CD4-positive, alpha-beta T cell (primary cell): ENCODE data around the gene MBD1. TPM values are rescaled to one million over a fixed set of nuclear protein-coding genes. Genes with fewer than 3 reads are reported as not detected.

Source experiments
- ATAC-seq: fragments of 200-7000 bp; cut with Tn5 transposase; one replicate; pipeline ENCODE4 v1.10.0; 2022; ENCODE audit warnings: mild to moderate bottlenecking; ENCODE audit not compliant: poor library complexity
- CTCF ChIA-PET: fragments of 350-600 bp; sonication (Branson Sonifier 250); formaldehyde crosslinking; loops from one replicate; lab custom pipeline; 2021; ENCODE audit warnings: antibody characterized with exemption, inconsistent platforms; lab: Charles Lee
- POLR2A ChIA-PET: fragments of 350-600 bp; sonication (Branson Sonifier 250); formaldehyde crosslinking; loops from one replicate; lab custom pipeline; 2021; ENCODE audit warnings: antibody characterized with exemption, inconsistent platforms; lab: Charles Lee
- DNase-seq, 14 experiments: peaks; one replicate each; pipeline ENCODE4 v3.0.0-alpha.2; 2013 to 2020; ENCODE audit warnings: mixed read lengths in 2 of 14
- H3K27ac ChIP-seq, 2 donors: one replicate each; pipeline versions ENCODE4 v1.5.1 to v1.7.0; 2013; ENCODE audit warnings: low read length in 2 of 2, low read depth in 1 of 2, mild to moderate bottlenecking in 1 of 2
- H3K27me3 ChIP-seq, 2 experiments: 1 replicate in 1 of 2; 2 replicates in 1 of 2; pipeline versions ENCODE4 v1.6.1 to v1.7.0; 2013; ENCODE audit warnings: low read length in 2 of 2, control low read depth in 1 of 2, mild to moderate bottlenecking in 1 of 2, moderate library complexity in 1 of 2; ENCODE audit not compliant: insufficient read depth in 2 of 2, control insufficient read depth in 1 of 2
- H3K36me3 ChIP-seq: one replicate; pipeline ENCODE4 v1.6.1; 2013; ENCODE audit warnings: low read length, control low read depth; ENCODE audit not compliant: insufficient read depth
- H3K4me1 ChIP-seq: one replicate; pipeline ENCODE4 v1.6.1; 2013; ENCODE audit warnings: low read length, control low read depth; ENCODE audit not compliant: insufficient read depth
- H3K4me3 ChIP-seq: one replicate; pipeline ENCODE4 v1.5.1; 2013; ENCODE audit warnings: mild to moderate bottlenecking, low read length, moderate library complexity
- H3K9me3 ChIP-seq, 2 experiments: 1 replicate in 1 of 2; 2 replicates in 1 of 2; pipeline versions ENCODE4 v1.6.1 to v1.7.0; 2013; ENCODE audit warnings: low read length in 2 of 2, mild to moderate bottlenecking in 2 of 2, control low read depth in 1 of 2, moderate library complexity in 1 of 2; ENCODE audit not compliant: control insufficient read depth in 1 of 2, insufficient read depth in 1 of 2
- H3K27ac Mint-ChIP-seq: one replicate; pipeline ENCODE4 v1.8.0; 2020; ENCODE audit warnings: mixed read lengths
- H3K27me3 Mint-ChIP-seq: one replicate; pipeline ENCODE4 v1.8.0; 2021; ENCODE audit warnings: mixed read lengths
- H3K36me3 Mint-ChIP-seq: one replicate; pipeline ENCODE4 v1.8.0; 2021; ENCODE audit warnings: low read depth, mixed read lengths
- H3K4me1 Mint-ChIP-seq: one replicate; pipeline ENCODE4 v1.8.0; 2021; ENCODE audit warnings: low read depth, mixed read lengths
- H3K4me3 Mint-ChIP-seq: one replicate; pipeline ENCODE4 v1.8.0; 2020; ENCODE audit warnings: mild to moderate bottlenecking, mixed read lengths
- H3K9me3 Mint-ChIP-seq: one replicate; pipeline ENCODE4 v1.8.0; 2020; ENCODE audit warnings: mixed read lengths
- CTCF ChIP-seq: fragments of 200-600 bp; IDR thresholded peaks from one replicate; pipeline ENCODE4 v1.8.0; 2022; ENCODE audit warnings: antibody characterized with exemption, mild to moderate bottlenecking
- intact Hi-C, 2 experiments: fragments of 100-400 bp; cut with DNase I in 1 of 2; cut with micrococcal nuclease in 1 of 2; formaldehyde crosslinking; loops; one replicate each; pipeline versions ENCODE4 v1.15.1 to v1.9.0; 2023 to 2025; cut with DNase I, micrococcal nuclease
- total RNA-seq, 174 experiments: library from RNA in 2 of 174; stranded (reverse) in 2 of 174; gene quantifications; one replicate each; pipeline ENCODE4 v1.2.3 and lab custom pipeline; 2021 to 2026

MBD1 gene
- total RNA-seq, 2 experiments from 2014 or later: 103 to 107 TPM

- POLR2A ChIA-PET: no interaction called here
- Histone ChIP-seq H3K4me1 (peaks cover 8% of the 10 kb centered on the region), H3K4me3 (no peak overlapping the region), H3K27me3 (no peaks in the 10 kb centered on the region), H3K27ac (no peak overlapping the region), H3K36me3 (peaks cover 83% of the 10 kb centered on the region), H3K9me3 (no peaks in the 10 kb centered on the region)
- intact Hi-C loops: no loop called here
- Mint-ChIP-seq H3K36me3 (peaks cover 81% of the 10 kb centered on the region), H3K4me1 (peaks cover 10% of the 10 kb centered on the region), H3K4me3 (no peak overlapping the region), H3K27me3 (no peaks in the 10 kb centered on the region), H3K9me3 (no peaks in the 10 kb centered on the region), H3K27ac (no peak overlapping the region)
- TF ChIP-seq CTCF: no peak
- ATAC-seq (no peak), DNase-seq (no peak)
- CTCF ChIA-PET: no interaction called here
Observed at GRCh38 chr18:50272568-50272967, 8.8 kb downstream of the MBD1 start.

GRCh38 chr18:50268022-50268747 lies 13.1 kb downstream of the MBD1 start:
- CTCF ChIA-PET: interaction anchor here (0.8 to 2.4 kb wide), 4 partner anchors 10 to 106 kb away, joined by 3 to 6 read pairs (median 4); partner anchors contain the start of genes MBD1 and SKA1
- H3K36me3 Mint-ChIP-seq: peaks cover 40% of the 10 kb centered on the region

GRCh38 chr18:50266248-50266704 lies 15.0 kb downstream of the MBD1 start, which contains the start of gene CFAP53:
Gene CFAP53, minus strand, starts transcription at chr18:50266495. Its CDS starts 91 bp downstream, at chr18:50266404.
- Histone ChIP-seq H3K4me1 (peaks cover 25% of the 10 kb centered on the region), H3K9me3 (no peaks in the 10 kb centered on the region), H3K27me3 (no peaks in the 10 kb centered on the region), H3K36me3 (peaks cover 23% of the 10 kb centered on the region), H3K27ac (peak within 1 kb of the TSS; percentile 13 to 64), H3K4me3 (peak within 1 kb of the TSS; percentile 66)
- Mint-ChIP-seq H3K9me3 (no peaks in the 10 kb centered on the region), H3K4me1 (peaks cover 30% of the 10 kb centered on the region), H3K27me3 (no peaks in the 10 kb centered on the region), H3K36me3 (peaks cover 21% of the 10 kb centered on the region), H3K27ac (peak within 1 kb of the TSS; percentile 45), H3K4me3 (peak within 1 kb of the TSS; percentile 93)
- ChIA-PET POLR2A (interaction anchor here (1.3 to 4.4 kb wide), 4 partner anchors 15 to 779 kb away, joined by 3 to 42 read pairs (median 5); partner anchors contain the start of genes C18orf32 and MBD1), CTCF (no interaction called here)
- DNase-seq (peak in 13 of 14 experiments; percentile 54 to 92 (median 80)), ATAC-seq (peak; percentile 77)
- intact Hi-C loops: loop anchor here (1.0 to 5.0 kb wide), 7 partner anchors 15 to 1589 kb away; partner anchors contain the start of genes MBD1 (in 2 of the 2), C18orf32 (in 1 of the 2) and SKA1 (in 1 of the 2)
- TF ChIP-seq CTCF: no peak

More at GRCh38 chr18:50268022-50268747, 13.1 kb downstream of the MBD1 start:
- Mint-ChIP-seq H3K9me3 (no peaks in the 10 kb centered on the region), H3K27me3 (no peaks in the 10 kb centered on the region), H3K4me1 (peaks cover 30% of the 10 kb centered on the region), H3K4me3 (peak overlapping the region; percentile 82), H3K27ac (peak overlapping the region; percentile 63)
- ATAC-seq (peak; percentile 76), DNase-seq (peak; percentile 61 to 86 (median 73))
- intact Hi-C loops: loop anchor here (2.0 to 5.0 kb wide), 5 partner anchors 39 to 1591 kb away; partner anchors contain the start of gene SKA1 (in 1 of the 2)
- Histone ChIP-seq H3K27me3 (no peaks in the 10 kb centered on the region), H3K9me3 (no peaks in the 10 kb centered on the region), H3K27ac (peak overlapping the region in 1 of 2 donors; percentile 45), H3K4me3 (peak overlapping the region; percentile 66), H3K4me1 (peaks cover 25% of the 10 kb centered on the region), H3K36me3 (peaks cover 43% of the 10 kb centered on the region)
- POLR2A ChIA-PET: interaction anchor here (0.7 to 4.4 kb wide), 2 partner anchors 13 to 39 kb away, joined by 5 to 42 read pairs; partner anchors contain the start of gene MBD1
- TF ChIP-seq CTCF: peak; percentile 81
